Renal cortex interstitium (tissue), 11 donors: Measurements from ENCODE around the gene MORC3. TPM values are rescaled to one million over a fixed set of nuclear protein-coding genes. Genes with fewer than 3 reads are reported as not detected.
A peak's percentile ranks its signal among the peaks of the same experiment; 100 is the strongest.
"Not testable (repeated sequence)": the region's sequence is repeated elsewhere in the genome, so short reads cannot be mapped to it uniquely, and the experiment has no call there.

Source experiments
- DNase-seq, 11 donors: peaks; one replicate each; pipeline ENCODE4 v3.0.0-alpha.2; 2013; ENCODE audit warnings: low read depth in 9 of 11, low spot score in 4 of 11; ENCODE audit errors: extremely low read depth in 1 of 11
- polyA plus RNA-seq, 3 donors: library from polyadenylated mRNA; unstranded; fragments of 120-200 nt; gene quantifications; one replicate each; pipeline ENCODE4 v1.2.1, GENCODE V29; 2013; ENCODE audit not compliant: insufficient read length in 3 of 3

MORC3 gene
- polyA plus RNA-seq, 3 donors, result 35.6 to 45.7 (median 43.9) TPM

DNA sequence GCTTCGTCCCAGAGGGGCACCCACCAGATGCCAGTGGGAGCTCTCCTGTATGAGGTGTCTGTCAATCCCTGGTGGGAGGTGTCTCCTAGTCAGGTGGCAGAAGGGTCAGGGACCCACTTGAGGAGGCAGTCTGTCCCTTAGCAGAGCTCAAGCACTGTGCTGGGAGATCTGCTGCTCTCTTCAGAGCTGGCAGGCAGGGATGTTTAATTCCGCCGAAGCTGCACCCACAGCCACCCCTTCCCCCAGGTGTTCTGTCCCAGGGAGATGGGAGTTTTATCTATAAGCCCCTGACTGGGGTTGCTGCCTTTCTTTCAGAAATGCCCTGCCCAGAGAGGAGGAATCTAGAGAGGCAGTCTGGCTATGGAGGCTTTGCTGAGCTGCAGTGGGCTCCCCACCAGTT is 4.0 kb upstream of the MORC3 start:
- not testable (repeated sequence) for DNase-seq

- no peak for DNase-seq
Measured at GRCh38 chr21:36316872-36317484, 3.0 kb upstream of the MORC3 start.

DNA sequence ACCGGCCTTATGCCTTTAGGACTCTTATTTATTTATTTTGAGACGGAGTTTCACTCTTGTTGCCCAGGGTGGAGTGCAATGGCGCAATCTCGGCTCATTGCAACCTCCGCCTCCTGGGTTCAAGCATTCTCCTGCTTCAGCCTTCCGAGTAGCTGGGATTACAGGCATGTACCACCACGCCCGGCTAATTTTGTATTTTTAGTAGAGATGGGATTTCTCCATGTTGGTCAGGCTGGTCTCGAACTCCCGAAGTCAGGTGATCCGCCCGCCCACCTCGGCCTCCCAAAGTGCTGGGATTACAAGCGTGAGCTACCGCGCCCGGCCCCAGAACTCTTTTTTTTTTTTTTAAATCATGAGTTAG is 611 bp upstream of the MORC3 start:
- DNase-seq, result not testable (repeated sequence)

DNA sequence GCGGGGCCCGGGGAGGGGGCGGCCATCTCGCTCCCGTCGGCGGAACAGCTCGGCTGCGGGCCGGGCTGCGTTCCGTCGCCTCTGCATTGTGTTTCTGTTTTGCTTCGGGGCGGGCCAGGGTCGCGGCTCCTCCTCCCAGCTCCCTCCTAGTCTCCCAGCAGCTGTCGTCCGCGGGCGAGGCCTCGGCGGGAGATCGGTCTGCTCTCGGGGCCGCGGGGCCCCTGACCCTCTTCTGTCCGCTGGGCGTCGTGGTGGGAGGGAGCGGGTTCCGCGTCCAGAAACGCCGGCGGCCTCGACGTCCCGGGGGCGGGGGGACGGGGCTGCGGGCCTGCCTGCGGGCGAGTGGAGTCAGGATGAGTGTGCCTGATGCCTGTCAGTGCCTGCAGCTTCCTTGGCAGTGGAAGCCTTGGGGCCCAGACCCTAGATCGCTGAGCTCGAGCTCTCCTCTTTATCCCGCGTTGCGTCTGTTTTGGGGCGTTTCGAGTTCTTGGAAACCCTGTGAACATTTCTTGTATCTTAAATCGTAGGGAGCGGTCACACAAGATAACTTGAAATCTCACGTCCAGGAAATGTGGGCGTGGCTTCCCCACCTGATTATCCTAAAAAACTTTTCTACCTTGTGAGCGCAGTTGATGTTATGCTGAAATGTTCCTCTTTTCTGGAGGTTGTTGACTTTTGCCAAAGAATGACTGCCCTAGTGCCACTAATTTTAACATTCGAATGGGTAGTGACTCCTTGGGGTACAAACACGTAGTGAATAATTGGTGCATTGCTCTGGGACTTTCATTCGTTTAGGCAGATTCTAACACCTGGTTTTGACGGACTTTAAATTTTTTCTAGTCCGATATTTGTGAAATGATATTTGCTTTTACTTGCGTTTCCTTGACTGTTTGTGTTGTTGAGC is 676 bp downstream of the MORC3 start:
- peak; percentile 36 to 66 (median 54) for DNase-seq

DNA sequence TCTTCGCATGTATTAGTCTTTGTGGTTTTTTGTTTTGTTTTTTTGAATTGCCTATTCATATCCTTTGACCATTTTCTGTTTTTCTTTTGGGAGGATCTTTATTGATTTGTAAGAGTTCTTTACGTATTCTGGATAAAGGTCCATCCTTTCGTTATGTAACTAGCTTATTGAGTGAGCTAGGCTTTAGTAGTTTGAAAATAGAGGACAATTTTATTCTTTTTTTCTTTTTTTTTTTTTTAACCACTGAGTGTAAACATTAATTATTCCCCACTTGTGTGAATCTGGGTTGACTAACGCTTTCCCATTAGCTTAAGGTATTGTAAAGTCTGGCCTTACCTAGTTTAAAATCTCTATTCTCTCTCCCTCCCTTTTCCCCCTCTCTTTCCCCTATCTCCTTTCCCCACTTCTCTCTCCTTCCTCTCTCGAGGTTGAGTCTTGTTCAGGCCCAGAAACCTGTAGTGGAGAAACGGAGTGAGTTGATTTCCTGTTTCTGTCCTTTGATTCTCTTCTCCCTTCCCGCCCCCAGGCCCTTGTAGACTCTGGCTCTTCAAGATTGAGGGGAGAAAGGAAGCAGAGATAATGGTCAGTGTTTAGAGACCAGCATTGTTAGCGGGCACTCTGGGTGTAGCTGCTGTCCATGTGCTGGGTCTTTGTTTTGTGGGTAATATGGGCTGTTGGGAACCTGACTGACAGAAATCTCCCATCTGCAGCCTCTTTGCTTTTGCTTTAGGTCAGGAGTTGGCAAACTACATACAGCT is 1.5 kb downstream of the MORC3 start:
- DNase-seq, result peak in 1 of 11 donors; percentile 13

- DNase-seq, result no peak
Measured at GRCh38 chr21:36322083-36322424, 2.1 kb downstream of the MORC3 start.

- DNase-seq, result no peak
Measured at GRCh38 chr21:36323032-36323431, 3.0 kb downstream of the MORC3 start.

DNA sequence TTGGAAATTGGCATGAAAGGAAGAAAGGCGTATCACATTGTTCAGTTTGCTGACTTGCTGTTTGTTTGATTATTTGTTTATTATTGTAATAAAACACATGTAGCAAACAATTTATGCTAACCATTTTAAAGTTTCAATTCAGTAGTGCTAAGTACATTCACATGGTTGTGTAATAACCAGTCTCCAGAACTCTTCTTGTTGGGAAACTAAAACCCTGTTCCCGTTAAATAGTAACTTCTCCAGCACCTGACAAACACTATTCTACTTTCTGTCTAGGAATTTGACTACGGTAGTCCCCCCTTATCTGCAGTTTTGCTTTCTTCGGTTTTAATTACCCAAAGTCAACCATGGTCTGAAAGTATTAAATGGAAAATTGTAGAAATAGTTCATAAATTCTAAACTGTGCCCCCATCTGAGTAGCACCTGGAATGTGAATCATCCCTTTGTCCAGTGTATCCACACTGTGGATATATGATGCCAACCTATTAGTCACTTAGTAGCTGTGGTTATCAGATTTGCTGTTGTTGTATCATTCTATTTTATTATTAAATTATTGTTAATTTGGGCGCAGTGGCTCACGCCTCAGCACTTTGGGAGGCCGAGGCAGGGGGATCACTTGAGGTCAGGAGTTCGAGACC is 5.5 kb downstream of the MORC3 start:
- DNase-seq, result no peak

DNA sequence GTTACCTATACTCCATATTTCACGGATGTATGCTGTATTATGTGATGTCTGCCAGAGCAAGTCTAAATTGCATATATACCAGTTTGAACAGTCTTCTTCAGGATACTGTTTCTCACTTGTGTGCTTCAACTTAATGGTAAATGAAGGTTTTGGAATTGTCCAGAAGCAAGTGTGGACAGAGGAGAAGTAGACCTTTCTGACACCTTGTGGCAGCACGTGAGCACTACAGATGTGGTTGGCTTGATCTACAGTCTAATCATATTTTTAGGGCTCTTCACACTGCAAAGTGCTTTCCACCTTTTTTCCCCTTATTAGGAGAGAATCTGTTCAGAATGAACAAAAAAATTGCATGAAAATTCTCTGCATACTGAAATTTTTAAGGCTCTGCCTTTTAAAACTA is 10.9 kb downstream of the MORC3 start:
- peak in 1 of 11 donors; percentile 28 for DNase-seq

GRCh38 chr21:36337099-36337509 is 17.1 kb downstream of the MORC3 start:
- DNase-seq, result no peak

- no peak for DNase-seq
Measured at GRCh38 chr21:36338975-36339374, 19.0 kb downstream of the MORC3 start.

- not testable (repeated sequence) for DNase-seq
Measured at GRCh38 chr21:36342581-36342980, 22.6 kb downstream of the MORC3 start.

- DNase-seq, result no peak
Measured at GRCh38 chr21:36344931-36345330, 24.9 kb downstream of the MORC3 start.

DNA sequence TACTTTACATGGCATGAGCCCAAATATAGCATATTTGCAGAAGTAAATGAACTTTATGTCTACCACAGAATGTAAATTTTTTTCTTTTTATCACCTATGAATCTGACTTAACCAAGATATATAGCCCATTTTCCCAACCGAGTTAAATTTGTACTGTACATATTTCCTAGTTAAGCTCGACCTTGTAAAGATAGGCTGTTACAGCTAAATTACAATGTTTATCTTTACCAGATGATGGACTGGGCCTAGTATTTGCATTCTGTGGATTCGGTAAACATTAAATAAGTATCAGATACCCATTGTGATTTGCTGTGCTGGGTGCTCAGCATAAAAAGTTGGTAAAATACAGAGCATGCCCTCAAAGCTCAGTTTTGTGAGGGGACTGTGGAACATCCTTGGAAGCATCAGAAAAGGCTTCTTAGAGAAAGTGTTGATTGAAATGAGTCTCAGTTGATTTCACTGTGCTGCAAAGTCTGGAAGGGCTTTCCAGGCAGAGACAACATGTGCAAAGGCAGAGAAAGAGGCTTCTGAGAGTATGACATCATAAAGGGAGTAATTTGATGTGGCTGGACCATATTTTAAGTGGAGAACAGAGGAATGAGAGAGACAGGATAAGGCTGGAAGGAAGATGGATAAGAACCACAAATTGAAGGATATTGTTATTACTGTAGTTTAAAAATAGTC is 27.4 kb downstream of the MORC3 start:
- DNase-seq, result no peak

DNA sequence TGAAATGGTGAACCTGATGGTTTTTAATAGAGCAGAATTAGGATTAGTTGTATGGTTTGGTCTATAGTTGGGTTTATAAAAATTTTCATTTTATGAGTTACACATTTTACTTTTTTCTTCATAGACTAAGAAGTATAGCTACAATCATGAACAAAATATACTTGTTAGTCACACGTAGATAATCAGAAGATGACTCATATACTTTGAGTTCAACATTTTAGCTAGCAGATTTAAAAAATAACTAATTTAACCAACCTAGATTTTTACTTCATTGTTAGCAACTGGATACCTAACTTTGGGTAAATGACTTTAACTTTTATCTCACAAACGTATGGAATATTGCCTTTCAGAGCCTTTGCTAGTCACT is 27.9 kb downstream of the MORC3 start:
- no peak for DNase-seq

DNA sequence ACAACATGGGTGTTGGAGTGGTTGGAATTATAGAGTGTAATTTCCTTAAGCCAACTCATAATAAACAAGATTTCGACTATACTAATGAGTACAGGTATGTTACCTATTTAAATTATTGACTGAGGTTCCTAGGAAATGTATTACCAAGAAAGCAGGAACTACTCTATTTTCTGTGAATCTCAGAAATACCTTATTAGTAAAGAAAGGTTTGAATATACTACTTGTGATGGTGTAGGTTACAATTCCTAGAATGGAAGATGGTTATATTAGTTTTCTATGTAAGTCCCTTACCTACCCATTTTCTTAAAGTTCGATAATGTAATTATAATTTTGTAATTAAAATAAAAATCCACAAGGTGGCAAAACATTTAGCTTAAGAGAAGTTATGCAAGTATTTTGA is 29.3 kb downstream of the MORC3 start:
- no peak for DNase-seq

DNA sequence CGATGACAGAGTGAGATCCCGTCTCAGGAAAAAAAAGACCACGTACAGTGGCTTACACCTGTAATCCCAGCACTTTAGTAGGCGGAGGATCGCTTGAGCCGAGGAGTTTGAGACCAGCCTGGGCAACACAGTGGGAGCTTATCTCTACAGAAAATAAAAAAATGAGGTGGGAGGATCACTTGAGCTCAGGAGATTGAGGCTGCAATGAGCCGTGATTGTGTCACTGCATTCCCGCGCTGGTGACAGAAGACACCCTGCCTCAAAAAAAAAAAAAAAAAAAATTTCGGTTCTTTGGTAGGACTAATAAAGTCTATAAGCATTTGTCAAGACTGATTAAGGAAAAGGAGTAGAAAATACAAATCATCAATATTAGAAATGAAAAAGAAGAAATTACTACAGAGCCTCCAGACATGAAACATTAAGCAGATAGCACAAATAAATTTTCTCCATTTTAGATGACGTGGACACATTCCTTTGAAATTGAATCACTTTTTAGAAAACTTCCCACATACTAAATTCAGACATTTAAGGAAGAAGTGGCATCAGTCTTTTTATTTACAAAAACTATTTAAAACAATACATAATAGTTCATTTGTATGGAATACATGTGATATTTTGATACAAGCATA is 30.4 kb downstream of the MORC3 start:
- DNase-seq, result no peak

DNA sequence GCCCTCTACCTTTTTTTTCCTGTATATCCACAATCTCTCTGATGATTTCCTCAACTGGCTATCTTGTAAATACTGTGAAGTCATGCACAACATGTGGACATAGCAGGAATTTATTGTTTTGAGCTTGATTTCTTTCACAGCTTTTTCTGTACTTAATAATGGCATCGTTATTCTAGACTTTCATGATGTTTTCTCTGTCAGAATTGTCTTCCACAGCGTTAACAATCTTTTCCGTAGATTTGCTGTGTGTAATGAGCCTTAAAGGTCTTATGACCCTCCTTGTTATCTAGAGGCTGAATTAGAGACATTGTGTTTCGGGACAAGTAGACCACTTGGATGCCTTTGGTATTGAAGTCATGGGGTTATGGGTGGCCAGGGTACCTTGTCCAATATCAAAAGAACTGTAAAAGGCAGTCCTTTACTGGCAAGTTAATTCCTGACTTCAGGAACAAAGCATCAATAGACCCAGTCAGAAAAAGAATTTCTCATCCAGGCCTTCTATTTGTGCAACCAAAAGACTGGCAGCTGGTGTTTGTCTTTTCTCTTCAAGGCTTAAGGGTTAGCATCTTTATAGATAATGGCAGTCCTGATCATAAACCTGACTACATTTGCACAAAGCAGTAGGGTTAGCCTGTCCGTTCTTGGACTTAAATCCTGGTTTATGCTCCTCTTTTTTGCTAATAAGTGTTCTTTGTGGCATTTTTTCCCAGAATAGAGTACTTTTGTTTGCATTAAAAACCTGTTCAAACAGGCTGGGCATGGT is 35.1 kb downstream of the MORC3 start:
- DNase-seq, result peak in 4 of 11 donors; percentile 16 to 26 (median 21)
